SK-N-SH (cell line): ENCODE measurements around the gene YKT6.

ENCODE experiments used
- CTCF ChIP-seq: fragments of 200-600 bp; sonication (generic); IDR thresholded peaks from 2 replicates; pipeline ENCODE4 v1.6.1; 2017; ENCODE audit warnings: antibody characterized with exemption, mild to moderate bottlenecking, moderate library complexity
- IRF3 ChIP-seq: fragments of 150-350 bp; IDR thresholded peaks from 2 replicates; pipeline ENCODE4 v1.6.1; 2016; ENCODE audit warnings: mild to moderate bottlenecking, low read depth, low read length
- PBX3 ChIP-seq: IDR thresholded peaks from 2 replicates; pipeline ENCODE4; 2012
- POLR2AphosphoS5 ChIP-seq: IDR thresholded peaks from 2 replicates; pipeline ENCODE4 v1.6.1; 2012; ENCODE audit warnings: low read depth, low read length
- RAD21 ChIP-seq: IDR thresholded peaks from 2 replicates; pipeline ENCODE4 v1.6.1; 2012; ENCODE audit warnings: mild to moderate bottlenecking, low read length
- RFX5 ChIP-seq: IDR thresholded peaks from 2 replicates; pipeline ENCODE4 v1.6.1; 2012; ENCODE audit warnings: mild to moderate bottlenecking, improper control_type of control experiment, low read length
- USF2 ChIP-seq: fragments of 150-350 bp; IDR thresholded peaks from 2 replicates; pipeline ENCODE4 v1.6.1; 2017; ENCODE audit warnings: antibody characterized with exemption, low read length, low read depth, borderline replicate concordance

GRCh38 chr7:44196450-44196872 is 4.3 kb upstream of the YKT6 start:
- no peak for TF ChIP-seq USF2
- TF ChIP-seq CTCF, result peak; percentile 94
- TF ChIP-seq RFX5, result peak; percentile 56; the same call in 1 of the 2 replicates
- TF ChIP-seq IRF3, result no peak
- TF ChIP-seq PBX3, result no peak
- no peak for TF ChIP-seq POLR2AphosphoS5
- TF ChIP-seq RAD21, result peak; percentile 97
